NCI-H460 (cell line): Measurements from ENCODE around the gene LMO7. TPM values are rescaled to one million over a fixed set of nuclear protein-coding genes. Genes with fewer than 3 reads are reported as not detected.
"Not testable (repeated sequence)": the region's sequence is repeated elsewhere in the genome, so short reads cannot be mapped to it uniquely, and the experiment has no call there.

Source experiments
- DNase-seq: peaks from one replicate; pipeline ENCODE4 v3.0.0-alpha.2; 2016; ENCODE audit warnings: low read depth; ENCODE audit errors: extremely low read depth
- total RNA-seq: library from RNA; depleted of rRNA; stranded (reverse); fragments of >200 nt; shearing (Covaris generic); gene quantifications from 2 replicates; pipeline ENCODE4 v1.2.3, GENCODE V29; 2014

Gene LMO7
- total RNA-seq, 1 experiment from 2014 or later = 11.3 TPM

DNA sequence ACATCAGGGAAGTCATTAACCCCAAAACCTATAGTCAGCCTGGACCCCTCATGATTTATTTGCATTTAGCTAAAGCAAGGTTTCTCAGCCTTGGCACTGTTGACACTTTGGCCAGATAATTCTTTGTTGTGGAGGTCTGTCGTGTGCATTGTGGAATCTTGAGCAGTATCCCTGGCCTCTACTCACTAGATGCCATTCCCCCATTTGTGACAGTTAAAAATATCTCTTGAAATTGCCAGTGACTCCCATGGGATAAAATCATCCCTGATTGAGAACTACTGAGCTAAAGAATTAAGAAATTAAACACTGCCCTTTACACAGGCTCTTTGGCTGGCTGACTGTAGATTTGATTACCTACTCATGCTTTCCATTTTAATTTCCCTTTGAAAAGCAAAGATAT is 102.7 kb downstream of the LMO7 start:
- no peak for DNase-seq

DNA sequence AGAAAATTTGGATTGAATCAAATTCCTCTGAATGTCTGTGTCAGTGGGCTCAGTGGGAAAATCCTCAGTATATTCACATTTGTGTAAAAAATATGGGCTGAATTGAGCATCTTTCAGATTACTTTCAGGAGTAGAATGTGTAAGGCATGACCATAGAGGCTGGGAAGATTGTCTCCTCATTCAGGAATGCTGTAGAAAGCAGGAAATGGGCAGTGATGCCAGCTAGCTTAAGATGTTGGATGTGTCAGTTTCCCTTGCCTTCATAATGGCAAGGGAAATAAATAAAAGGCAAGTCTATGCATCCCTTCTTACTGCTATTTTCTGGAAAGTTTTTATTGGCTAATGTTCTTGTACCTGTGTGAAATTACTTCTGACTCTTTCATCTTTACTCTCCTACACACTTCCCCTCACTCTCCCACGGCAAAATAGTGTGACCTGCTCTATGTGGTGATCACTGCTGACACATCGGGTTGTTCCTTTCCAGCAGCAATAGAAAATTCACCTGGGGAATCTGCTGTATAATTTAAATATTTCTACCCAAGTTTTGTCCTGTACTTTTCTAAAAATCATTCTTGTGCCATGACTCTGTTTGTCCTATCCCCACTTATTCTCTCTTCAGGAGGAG is 103.2 kb downstream of the LMO7 start:
- DNase-seq = no peak

DNA sequence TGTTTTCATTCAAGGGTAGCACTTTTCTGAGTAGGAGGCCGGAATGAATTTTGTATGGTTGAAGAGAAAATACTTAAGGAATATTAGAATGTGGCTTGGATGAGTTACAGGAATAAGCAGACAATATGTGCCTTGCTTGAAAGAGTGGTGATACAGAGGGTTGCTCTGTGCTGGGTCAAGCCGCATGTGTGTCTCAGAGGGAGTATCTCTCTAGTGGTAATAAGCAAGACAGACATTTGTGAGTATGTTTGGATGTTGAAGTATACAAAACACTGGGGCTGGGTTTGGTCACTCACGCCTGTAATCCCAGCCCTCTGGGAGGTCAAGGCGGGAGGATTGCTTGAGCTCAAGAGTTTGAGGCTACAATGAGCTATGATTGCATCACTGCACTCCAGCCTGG is 103.9 kb downstream of the LMO7 start:
- DNase-seq = no peak

DNA sequence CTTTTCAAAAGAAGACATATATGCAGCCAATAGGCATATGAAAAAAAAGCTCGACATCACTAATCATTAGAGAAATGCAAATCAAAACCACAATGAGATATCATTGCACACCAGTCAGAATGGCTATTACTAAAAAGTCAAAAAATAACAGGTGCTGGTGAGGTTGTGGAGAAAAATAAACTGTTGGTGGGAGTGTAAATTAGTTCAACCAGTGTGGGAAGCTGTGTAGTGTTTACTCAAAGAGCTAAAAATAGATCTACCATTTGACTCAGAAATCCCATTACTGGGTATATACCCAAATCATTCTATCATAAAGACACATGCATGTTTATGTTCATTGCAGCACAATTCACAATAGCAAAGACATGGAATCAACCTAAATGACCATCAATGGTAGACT is 106.9 kb downstream of the LMO7 start:
- not testable (repeated sequence) for DNase-seq

DNA sequence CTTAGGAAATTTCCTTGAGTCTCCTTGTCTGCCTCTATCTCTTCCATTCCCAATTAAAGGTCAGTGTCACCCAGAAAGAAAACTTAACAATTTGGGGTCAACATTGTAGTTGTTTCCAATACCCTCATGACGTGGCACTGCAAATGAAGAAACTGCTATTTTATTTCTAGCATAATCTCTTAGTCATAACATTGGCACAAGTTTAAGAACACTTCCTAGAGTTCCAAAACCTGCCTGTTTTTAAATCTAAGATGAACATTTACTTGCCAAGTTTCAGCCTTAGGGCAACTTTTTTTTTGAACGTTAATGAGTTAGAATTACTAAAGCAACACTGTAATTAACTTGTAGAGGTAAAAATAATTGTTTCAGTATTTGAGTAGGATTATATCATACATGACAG is 108.0 kb downstream of the LMO7 start:
- no peak for DNase-seq

DNA sequence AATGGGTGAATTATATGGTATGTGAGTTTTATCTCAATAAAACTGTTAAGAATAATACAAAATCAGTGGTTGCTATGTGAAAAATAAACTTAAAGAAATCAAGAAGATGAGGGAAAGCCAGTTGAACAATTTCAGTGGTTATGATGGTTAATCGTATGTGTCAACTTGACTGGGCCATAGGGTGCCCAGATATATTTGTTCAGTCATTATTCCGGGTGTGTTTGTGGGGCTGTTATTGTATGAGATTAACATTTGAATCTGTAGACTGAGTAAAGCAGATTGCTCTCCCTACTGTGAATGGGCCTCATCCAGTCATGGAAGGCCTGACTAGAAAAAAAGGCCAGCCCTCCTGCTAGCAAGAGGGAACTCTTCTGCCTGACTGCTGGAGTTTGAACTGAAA is 109.3 kb downstream of the LMO7 start:
- no peak for DNase-seq

DNA sequence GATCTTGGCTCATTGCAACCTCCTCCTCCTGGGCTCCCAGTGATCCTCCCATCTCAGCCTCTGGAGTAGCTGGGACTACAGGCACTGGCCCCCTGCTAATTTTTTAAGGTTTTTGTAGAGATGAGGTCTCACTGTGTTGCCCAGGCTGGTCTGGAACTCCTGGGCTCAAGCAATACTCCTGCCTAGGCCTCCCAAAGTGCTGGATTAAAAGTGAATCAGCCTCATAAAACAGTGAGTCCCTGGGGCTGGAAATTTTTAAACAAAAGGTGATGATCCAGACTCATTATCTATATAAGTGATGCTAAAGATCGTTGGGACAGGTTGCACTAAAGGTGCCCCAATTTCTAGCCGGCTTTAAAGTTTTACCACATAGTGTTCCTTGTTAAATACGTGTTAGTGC is 112.7 kb downstream of the LMO7 start:
- no peak for DNase-seq

DNA sequence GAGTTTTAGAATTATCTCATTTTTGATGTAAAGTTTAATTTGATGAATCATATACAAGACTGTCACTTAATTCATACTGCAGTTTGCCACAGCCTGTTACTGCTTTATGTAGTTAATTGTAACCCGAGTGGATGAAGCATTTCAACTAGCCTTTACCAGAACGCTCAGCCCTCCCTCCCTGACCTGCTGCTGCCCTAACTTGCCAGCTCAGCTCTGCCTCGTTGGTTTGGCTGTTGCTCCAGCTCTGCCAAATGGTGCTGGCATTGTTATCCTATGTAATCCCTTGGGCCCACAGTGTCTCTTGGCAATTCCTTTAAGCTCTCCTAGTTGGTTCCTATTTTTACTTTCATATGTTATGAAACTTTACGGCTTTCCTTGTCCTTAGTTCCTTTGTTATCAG is 113.3 kb downstream of the LMO7 start:
- DNase-seq = no peak

DNA sequence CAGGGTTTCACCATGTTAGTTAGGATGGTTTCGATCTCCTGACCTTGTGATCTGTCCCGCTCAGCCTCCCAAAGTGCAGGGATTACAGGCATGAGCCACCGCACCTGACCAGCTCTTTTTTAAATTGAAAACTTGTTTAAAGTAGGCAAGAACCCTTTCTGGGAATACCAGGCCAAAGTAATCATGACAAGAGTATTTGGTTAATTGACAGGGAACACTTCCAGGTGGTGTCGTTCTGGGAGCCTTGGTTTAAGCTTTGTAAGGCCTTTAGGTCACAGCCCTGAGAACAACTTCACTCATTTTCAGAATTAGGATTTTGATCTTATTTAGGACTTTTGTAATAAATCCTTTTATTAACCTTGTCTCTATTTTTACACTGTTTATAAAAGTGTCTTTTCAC is 115.2 kb downstream of the LMO7 start:
- DNase-seq = no peak

DNA sequence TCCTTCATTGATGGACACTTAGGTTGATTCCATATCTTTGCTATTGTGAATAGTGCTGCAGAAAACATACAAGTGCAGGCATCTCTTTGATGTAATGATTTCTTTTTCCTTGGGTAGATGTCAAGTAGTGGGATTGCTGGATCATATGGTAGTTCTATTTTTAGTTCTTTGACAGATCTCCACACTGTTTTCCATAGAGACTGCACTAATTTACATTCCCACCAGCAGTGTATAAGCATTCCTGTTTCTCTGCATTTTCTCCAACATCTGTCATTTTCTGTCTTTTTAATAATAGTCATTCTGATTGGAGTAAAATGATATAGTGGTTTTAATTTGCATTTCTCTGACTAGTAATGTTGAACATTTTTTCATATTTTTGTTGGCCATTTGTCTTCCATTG is 116.7 kb downstream of the LMO7 start:
- DNase-seq = no peak

DNA sequence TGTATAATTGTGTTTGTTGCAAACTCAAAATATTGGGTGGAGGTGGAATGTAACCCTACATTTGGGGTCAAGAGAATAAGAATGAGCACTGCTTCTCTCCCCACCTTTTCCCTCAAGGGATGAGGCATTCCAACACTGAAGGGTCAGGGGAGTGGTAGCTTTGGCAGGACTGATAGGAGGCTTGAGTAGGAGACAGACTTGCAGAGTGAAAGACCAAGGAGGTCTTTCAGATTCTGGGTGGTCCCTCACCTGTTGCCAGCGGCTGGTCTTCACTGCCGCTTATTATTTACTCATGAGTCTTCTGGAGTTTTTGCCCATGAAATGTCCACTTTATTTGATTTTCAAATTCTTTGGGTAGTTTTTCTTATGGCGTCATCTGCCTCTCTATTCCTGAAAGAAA is 118.8 kb downstream of the LMO7 start:
- no peak for DNase-seq

DNA sequence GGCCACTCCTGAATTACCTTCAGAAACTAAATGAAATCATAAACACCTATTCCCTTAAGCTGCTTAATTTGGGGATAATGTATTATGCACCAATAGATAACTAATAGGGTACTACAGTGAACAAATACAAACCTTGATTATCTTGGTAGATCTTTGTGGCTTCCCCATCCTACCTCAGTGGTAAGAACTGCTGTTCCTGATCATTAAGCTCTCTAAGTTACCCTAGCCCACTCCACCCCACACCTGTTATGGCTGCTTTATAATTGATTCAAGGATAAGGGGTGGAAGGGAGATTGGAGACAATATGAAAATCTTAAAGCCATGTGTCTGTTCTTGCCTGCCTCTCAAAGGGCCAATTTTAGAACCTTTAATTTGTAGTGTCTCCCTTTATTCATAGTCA is 121.2 kb downstream of the LMO7 start:
- DNase-seq = no peak

DNA sequence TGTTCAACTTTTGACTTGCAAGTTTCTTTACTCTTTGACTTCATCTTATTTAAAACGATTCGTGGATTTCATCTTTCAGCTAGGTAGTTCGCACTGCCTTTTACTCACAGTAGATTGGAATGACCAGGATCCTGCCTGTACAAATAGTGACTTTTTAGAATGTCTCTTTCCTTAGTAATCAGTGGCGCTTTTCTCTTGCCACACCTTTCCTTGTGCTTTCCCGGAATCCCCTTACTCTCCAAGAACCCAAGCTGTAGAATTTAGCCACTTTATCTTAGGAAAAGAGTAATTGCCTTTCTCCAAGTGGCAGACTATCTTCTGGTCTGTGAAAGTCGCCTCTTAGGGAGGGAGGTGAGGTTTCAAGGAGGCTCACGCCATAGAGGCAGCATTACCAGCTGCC is 123.4 kb downstream of the LMO7 start:
- DNase-seq = no peak

DNA sequence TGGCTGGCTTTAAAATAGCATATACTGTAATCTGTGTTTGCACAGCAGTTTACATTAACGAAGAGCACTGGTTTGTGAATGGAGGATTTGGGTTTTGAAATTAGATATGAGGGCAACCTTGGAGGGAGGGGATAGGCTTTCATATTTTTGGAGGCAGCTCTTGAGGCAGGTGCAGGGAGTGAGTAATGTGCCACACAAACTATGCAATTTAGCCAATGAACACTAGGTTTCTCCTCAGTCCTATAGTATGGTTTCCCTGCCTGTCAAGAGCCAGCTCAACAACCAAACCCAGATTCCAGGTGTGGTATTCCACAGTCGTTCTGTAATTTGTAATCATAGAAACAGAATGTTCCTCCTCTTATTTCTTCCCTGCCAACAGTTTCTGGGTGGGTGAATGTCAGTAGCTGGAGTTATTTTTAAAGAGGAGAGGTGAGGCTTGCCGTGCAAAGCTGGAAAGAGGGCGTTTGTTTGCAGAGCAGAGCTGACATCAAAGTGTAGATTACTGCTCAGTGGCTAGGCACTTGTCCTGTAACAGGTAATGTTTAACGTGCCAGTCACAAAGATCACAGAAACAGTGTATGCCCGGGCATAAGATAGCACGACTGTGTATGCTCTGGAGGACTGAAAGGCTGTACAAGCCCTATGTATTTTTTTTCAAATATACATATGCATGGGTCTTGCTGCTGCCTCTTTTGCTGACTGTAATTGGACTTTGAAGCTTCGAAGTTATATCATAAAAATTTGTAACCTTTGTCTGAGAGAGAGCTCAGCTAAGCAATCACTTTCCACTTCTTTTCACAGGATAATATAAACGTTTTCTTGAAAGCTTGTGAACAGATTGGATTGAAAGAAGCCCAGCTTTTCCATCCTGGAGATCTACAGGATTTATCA is 124.2 kb downstream of the LMO7 start:
- no peak for DNase-seq

DNA sequence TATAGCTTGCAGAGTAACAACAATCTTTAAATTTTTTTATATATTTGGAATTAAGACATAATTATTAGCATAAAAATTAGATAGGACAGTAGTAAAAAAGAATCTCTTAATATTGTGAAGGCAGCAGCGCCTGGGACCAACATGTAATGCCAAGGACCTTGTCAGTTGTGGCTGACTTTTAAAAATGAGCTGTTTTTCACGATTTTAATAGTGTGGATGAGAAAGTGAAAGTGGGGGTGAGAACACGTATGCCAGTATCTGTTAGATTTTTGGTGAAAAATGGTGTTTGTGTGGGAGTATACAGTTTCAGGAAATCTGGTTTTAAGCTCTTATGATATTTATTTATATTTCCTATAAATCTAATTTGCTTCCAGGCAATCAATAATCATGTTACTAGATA is 125.2 kb downstream of the LMO7 start:
- DNase-seq = no peak

DNA sequence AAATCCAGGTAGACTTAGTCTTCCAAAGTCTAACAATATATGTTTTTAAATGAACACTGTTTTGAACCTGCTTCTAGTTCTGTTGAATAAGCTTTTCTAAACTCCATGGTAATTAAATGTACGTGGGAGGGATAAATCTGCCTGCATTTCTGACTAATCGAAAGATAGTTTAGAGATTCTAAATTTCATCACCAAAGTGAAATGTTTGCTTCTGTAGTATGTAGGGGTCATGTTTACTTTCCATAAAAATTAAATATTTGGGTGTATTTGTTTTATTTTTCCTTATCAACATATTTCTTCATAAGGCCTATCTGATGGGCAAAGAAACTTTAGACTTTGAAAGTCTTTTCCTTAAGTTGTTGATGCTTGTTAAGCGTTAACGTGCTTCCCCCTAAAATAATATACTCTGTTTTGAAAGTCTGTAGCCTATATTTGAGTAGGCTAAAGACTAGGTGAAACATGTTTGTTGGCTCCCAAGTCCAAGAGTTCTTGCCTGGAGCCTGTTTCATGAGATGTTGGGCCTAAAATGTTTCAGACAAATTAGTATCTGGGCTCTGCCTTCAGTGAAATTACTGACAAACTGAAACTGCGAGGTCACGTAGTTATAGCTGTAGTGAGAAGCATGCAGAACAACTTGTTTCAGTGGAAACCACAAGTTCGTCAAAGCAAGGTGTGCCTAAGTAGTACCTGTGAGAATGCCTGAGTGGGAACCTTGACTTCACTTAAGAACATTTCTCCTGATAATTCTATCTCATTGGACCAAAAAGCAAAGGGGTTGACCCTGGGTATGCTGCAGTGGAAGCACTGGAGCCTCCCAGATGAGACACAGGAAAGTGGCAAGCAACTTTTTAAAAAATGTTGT is 126.2 kb downstream of the LMO7 start:
- DNase-seq = no peak

DNA sequence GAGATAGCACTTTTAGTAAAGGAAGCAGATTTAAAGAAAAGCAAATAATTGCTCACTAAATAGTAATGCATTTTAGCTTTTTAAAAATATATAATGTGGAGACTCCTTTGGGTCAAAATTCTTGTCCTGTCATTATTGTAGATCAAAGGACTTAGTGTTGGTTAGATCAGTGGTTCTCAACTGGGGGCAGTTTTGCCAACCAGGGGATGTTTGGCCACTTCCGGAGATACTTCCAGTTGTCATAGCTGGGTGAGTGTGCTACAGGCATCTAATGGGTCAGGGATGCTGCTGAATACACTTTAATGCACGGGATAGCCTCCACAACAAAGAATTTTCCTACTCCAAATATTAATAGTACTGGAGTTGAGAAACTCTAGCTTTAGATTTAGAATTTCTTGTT is 126.8 kb downstream of the LMO7 start:
- DNase-seq = no peak

DNA sequence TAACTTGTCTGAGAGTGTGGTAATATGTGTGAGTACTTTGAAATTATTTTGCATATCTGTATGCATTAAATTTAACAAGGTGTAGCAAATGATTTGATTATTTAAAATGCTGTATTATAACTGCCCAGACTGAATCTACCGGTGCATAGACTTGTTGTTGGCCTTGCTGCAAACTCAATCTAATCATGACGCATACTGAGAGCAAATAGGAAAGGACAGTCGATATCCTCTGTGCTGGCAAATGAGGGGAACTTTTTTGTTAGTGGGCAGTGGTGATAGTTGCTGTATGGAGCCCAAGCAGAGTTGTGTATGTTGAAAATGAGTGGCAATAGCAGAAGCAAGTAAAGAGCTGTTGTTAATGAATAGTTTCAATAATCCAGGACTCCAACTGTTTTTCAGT is 127.4 kb downstream of the LMO7 start:
- no peak for DNase-seq

DNA sequence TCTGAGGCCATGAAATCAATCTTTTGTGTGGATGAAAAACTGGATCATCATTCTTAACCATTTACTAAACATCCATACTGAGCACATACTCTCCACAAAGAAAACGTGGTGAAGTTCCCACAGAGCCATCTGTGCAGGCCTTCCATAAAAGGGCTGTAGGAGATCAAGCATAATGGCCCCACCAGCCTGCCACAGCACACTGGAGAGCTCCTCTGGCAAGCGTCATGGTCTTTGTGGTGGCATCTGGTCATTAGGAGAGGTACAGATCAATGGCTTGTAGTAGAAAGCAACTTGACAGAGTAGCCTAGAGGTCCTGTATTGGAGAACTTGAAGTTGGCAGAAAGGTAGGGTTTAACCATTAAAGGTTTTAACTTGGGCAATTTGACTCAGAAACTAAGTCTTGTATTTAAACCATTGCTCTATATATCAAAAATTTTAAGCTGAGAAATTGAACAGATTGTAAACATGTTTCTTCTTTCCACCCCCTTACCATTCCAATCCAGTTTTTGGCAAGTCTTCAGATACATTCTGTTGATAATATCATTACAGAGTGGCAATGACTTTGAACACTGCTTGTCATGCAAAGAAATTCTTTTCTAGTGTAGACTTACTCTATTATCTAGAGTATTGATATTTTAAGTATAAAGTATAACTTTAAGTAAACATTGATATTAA is 128.3 kb downstream of the LMO7 start:
- no peak for DNase-seq

DNA sequence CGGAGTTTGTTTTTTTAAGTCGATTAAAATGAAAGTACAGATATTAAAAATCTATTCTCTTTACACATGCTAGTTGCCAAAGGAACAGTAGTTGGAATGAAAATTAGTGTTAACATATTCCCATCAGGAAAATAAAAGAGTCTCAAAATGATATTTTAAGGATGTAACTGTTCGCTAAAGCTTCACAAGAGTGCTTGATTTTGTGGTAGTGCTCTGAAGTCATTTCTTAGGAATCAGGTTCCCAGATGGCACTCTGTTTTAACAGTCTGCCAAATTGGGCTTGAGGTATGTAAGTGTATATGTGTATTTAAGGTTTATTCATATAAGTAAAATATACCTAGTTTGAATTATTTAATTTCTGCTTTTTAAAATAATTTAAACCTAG is 128.8 kb downstream of the LMO7 start:
- DNase-seq = no peak

DNA sequence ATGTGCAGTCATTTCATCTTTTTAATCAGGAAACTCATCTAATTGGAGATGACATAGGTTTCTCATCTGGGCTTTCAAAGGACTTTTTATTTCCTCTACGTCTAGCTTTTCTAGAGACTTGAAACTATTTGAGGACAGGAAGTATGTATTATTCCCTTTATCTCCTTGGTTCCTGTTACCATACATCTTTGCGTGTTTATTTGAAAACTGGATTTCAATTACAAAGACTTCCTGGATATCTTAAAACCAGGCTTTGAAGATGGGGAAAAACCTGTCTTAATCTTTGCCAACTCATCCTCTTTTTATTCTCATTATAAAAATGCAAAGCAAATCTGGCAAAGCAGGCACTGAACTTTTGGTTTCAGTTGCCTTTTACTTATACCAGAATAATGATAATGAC is 130.5 kb downstream of the LMO7 start:
- no peak for DNase-seq
